ENCODE data around the gene SCO2. TPM values are rescaled to one million over a fixed set of nuclear protein-coding genes. Genes with fewer than 3 reads are reported as not detected.

The SCO2 gene
- total and polyA plus RNA-seq, 9 of the 15 experiments (the other 6 are each of a cell fraction or from before 2014, with no cell fraction given) = 0.34 to 4.0 (median 1.1) TPM; not detected in 3

DNA sequence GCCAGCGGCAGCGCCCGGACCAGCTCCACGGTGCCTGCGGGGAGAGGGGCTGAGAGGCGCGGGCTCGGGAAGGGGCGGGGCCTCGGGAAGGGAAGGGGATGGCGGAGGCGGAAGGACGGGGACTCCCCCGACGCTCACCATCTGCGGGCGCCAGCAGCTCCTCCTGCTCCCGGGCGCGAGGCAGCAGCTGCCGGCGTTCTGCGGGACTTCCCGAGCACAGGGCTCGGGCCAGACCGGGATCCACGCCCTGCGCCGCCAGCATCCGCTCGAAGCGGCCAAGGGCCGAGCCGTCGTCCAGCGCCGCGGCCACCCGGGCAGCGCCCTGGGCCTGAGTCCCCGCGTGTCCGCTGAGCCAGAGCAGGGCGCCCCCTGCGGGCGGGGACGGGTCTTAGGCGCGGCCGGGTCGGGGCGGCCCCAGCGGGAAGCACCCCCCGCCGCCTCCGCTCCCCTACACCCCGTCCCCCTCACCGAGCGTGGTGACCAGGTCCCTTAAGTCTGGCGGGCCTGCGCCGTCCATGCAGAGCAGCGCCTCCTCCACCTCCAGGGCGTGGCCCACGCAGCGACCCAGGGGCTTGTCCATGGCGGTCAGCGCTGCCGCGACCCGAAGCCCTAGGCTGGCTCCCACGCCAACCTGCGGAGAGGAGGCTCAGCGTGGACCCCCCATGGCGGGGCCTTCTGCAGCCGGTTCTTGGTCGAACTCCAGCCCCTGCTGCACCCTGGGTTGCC lies 873 bp upstream of the SCO2 start (continued):
- TF ChIP-seq KLF13 (tag; IDR thresholded peaks at IDR 0.05; ENCODE audit: borderline replicate concordance, low read depth) (no peak), GABPA (tag; conservative IDR thresholded peaks at IDR 0.05; ENCODE audit: low read depth) (peak; percentile 52; the same call in 1 of the 2 replicates), C11orf30 (IDR thresholded peaks at IDR 0.05; ENCODE audit: low read depth) (no peak), FOS (IDR thresholded peaks at IDR 0.05; ENCODE audit: extremely low read depth, insufficient read length) (no peak), MYNN (IDR thresholded peaks at IDR 0.05) (no peak), MYNN (CRISPR knock-in tag; IDR thresholded peaks at IDR 0.05) (no peak), ARNT (IDR thresholded peaks at IDR 0.05) (no peak)
- TF ChIP-seq, protein P1, sequence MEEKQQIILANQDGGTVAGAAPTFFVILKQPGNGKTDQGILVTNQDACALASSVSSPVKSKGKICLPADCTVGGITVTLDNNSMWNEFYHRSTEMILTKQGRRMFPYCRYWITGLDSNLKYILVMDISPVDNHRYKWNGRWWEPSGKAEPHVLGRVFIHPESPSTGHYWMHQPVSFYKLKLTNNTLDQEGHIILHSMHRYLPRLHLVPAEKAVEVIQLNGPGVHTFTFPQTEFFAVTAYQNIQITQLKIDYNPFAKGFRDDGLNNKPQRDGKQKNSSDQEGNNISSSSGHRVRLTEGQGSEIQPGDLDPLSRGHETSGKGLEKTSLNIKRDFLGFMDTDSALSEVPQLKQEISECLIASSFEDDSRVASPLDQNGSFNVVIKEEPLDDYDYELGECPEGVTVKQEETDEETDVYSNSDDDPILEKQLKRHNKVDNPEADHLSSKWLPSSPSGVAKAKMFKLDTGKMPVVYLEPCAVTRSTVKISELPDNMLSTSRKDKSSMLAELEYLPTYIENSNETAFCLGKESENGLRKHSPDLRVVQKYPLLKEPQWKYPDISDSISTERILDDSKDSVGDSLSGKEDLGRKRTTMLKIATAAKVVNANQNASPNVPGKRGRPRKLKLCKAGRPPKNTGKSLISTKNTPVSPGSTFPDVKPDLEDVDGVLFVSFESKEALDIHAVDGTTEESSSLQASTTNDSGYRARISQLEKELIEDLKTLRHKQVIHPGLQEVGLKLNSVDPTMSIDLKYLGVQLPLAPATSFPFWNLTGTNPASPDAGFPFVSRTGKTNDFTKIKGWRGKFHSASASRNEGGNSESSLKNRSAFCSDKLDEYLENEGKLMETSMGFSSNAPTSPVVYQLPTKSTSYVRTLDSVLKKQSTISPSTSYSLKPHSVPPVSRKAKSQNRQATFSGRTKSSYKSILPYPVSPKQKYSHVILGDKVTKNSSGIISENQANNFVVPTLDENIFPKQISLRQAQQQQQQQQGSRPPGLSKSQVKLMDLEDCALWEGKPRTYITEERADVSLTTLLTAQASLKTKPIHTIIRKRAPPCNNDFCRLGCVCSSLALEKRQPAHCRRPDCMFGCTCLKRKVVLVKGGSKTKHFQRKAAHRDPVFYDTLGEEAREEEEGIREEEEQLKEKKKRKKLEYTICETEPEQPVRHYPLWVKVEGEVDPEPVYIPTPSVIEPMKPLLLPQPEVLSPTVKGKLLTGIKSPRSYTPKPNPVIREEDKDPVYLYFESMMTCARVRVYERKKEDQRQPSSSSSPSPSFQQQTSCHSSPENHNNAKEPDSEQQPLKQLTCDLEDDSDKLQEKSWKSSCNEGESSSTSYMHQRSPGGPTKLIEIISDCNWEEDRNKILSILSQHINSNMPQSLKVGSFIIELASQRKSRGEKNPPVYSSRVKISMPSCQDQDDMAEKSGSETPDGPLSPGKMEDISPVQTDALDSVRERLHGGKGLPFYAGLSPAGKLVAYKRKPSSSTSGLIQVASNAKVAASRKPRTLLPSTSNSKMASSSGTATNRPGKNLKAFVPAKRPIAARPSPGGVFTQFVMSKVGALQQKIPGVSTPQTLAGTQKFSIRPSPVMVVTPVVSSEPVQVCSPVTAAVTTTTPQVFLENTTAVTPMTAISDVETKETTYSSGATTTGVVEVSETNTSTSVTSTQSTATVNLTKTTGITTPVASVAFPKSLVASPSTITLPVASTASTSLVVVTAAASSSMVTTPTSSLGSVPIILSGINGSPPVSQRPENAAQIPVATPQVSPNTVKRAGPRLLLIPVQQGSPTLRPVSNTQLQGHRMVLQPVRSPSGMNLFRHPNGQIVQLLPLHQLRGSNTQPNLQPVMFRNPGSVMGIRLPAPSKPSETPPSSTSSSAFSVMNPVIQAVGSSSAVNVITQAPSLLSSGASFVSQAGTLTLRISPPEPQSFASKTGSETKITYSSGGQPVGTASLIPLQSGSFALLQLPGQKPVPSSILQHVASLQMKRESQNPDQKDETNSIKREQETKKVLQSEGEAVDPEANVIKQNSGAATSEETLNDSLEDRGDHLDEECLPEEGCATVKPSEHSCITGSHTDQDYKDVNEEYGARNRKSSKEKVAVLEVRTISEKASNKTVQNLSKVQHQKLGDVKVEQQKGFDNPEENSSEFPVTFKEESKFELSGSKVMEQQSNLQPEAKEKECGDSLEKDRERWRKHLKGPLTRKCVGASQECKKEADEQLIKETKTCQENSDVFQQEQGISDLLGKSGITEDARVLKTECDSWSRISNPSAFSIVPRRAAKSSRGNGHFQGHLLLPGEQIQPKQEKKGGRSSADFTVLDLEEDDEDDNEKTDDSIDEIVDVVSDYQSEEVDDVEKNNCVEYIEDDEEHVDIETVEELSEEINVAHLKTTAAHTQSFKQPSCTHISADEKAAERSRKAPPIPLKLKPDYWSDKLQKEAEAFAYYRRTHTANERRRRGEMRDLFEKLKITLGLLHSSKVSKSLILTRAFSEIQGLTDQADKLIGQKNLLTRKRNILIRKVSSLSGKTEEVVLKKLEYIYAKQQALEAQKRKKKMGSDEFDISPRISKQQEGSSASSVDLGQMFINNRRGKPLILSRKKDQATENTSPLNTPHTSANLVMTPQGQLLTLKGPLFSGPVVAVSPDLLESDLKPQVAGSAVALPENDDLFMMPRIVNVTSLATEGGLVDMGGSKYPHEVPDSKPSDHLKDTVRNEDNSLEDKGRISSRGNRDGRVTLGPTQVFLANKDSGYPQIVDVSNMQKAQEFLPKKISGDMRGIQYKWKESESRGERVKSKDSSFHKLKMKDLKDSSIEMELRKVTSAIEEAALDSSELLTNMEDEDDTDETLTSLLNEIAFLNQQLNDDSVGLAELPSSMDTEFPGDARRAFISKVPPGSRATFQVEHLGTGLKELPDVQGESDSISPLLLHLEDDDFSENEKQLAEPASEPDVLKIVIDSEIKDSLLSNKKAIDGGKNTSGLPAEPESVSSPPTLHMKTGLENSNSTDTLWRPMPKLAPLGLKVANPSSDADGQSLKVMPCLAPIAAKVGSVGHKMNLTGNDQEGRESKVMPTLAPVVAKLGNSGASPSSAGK (IDR thresholded peaks at IDR 0.05) = peak; percentile 81
- TF ChIP-seq, protein P2, sequence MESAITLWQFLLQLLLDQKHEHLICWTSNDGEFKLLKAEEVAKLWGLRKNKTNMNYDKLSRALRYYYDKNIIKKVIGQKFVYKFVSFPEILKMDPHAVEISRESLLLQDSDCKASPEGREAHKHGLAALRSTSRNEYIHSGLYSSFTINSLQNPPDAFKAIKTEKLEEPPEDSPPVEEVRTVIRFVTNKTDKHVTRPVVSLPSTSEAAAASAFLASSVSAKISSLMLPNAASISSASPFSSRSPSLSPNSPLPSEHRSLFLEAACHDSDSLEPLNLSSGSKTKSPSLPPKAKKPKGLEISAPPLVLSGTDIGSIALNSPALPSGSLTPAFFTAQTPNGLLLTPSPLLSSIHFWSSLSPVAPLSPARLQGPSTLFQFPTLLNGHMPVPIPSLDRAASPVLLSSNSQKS (CRISPR knock-in tag; IDR thresholded peaks at IDR 0.05) = no peak
- TF ChIP-seq, protein P3, sequence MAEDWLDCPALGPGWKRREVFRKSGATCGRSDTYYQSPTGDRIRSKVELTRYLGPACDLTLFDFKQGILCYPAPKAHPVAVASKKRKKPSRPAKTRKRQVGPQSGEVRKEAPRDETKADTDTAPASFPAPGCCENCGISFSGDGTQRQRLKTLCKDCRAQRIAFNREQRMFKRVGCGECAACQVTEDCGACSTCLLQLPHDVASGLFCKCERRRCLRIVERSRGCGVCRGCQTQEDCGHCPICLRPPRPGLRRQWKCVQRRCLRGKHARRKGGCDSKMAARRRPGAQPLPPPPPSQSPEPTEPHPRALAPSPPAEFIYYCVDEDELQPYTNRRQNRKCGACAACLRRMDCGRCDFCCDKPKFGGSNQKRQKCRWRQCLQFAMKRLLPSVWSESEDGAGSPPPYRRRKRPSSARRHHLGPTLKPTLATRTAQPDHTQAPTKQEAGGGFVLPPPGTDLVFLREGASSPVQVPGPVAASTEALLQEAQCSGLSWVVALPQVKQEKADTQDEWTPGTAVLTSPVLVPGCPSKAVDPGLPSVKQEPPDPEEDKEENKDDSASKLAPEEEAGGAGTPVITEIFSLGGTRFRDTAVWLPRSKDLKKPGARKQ (CRISPR knock-in tag; IDR thresholded peaks at IDR 0.05) = no peak
- TF ChIP-seq, protein P4, sequence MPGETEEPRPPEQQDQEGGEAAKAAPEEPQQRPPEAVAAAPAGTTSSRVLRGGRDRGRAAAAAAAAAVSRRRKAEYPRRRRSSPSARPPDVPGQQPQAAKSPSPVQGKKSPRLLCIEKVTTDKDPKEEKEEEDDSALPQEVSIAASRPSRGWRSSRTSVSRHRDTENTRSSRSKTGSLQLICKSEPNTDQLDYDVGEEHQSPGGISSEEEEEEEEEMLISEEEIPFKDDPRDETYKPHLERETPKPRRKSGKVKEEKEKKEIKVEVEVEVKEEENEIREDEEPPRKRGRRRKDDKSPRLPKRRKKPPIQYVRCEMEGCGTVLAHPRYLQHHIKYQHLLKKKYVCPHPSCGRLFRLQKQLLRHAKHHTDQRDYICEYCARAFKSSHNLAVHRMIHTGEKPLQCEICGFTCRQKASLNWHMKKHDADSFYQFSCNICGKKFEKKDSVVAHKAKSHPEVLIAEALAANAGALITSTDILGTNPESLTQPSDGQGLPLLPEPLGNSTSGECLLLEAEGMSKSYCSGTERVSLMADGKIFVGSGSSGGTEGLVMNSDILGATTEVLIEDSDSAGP (CRISPR knock-in tag; IDR thresholded peaks at IDR 0.05) = no peak
